K562 (cell line): ENCODE measurements around the gene MRPL55. TPM values are rescaled to one million over a fixed set of nuclear protein-coding genes. Genes with fewer than 3 reads are reported as not detected.

Experiments
- CHD7 ChIP-seq: fragments of 200-600 bp; sonication (generic); IDR thresholded peaks from one replicate; pipeline ENCODE4 v1.6.1; 2012; ENCODE audit warnings: mild to moderate bottlenecking, low read depth, low read length, inconsistent platforms
- HOMEZ ChIP-seq: fragments of 250-450 bp; sonication (Bioruptor Pico); IDR thresholded peaks from 2 replicates; pipeline ENCODE4 v1.4.0; 2020; ENCODE audit warnings: mild to moderate bottlenecking, moderate library complexity
- POLR3G ChIP-seq: IDR thresholded peaks from 2 replicates; pipeline ENCODE4 v1.6.1; 2011; ENCODE audit not compliant: insufficient read length, insufficient replicate concordance; ENCODE audit errors: extremely low read depth
- SMARCE1 ChIP-seq: fragments of 450-650 bp; IDR thresholded peaks from 2 replicates; pipeline ENCODE4 v1.7.1; 2016; ENCODE audit warnings: mild to moderate bottlenecking
- TSC22D4 ChIP-seq: fragments of 450-650 bp; IDR thresholded peaks from 2 replicates; pipeline ENCODE4 v1.6.1; 2016; ENCODE audit warnings: missing genetic modification characterization, missing biosample characterization, control low read depth
- ZFX ChIP-seq: sonication (generic); formaldehyde crosslinking; IDR thresholded peaks from 2 replicates; pipeline ENCODE4 v1.8.0; 2022; ENCODE audit warnings: mild to moderate bottlenecking, missing genetic modification reagents, moderate library complexity
- ZNF23 ChIP-seq: fragments of 250-450 bp; sonication (Bioruptor Pico); IDR thresholded peaks from 2 replicates; pipeline ENCODE4 v1.4.0; 2020; ENCODE audit warnings: mild to moderate bottlenecking
- ZNF239 ChIP-seq: fragments of 250-450 bp; sonication (Bioruptor Pico); IDR thresholded peaks from 2 replicates; pipeline ENCODE4 v1.4.0; 2020; ENCODE audit warnings: mild to moderate bottlenecking
- ZNF354B ChIP-seq: fragments of 250-450 bp; sonication (Bioruptor Pico); IDR thresholded peaks from 2 replicates; pipeline ENCODE4 v1.4.0; 2020
- ZNF551 ChIP-seq: fragments of 250-450 bp; sonication (Bioruptor Pico); IDR thresholded peaks from 2 replicates; pipeline ENCODE4 v1.5.0; 2021; ENCODE audit warnings: mild to moderate bottlenecking, moderate library complexity
- polyA plus RNA-seq, 8 experiments: library from polyadenylated mRNA; depleted of rRNA in 4 of 8; stranded (reverse) in 5 of 8; unstranded in 3 of 8; fragments of >200 nt; fragmentation: Nextera tagmentation in 2 of 8; fragmentation: Illumina TruSeq in 1 of 8; extraction: Ambion mirVana in 2 of 8; extraction: Trizol in 1 of 8; gene quantifications; 2 replicates each; pipeline versions ENCODE4 v1.2.1 to v1.2.3, GENCODE V29; 2011 to 2014; ENCODE audit warnings: inconsistent platforms in 1 of 8, missing spikeins in 1 of 8
- total RNA-seq, 7 experiments: library from RNA; depleted of rRNA in 6 of 7; stranded (reverse); fragments of >200 nt in 6 of 7; fragmentation: Illumina TruSeq in 2 of 7; extraction: Trizol in 2 of 7; gene quantifications; 2 replicates each; pipeline versions ENCODE4 v1.2.1 to v1.2.3, GENCODE V29; 2011 to 2021; ENCODE audit warnings: low replicate concordance in 1 of 7
- TF ChIP-seq, protein P1 (sequence below), 2 experiments: fragments of 450-650 bp; IDR thresholded peaks; 2 replicates each; pipeline ENCODE4 v1.6.1; 2018; ENCODE audit warnings: mild to moderate bottlenecking in 2 of 2, low read depth in 1 of 2; ENCODE audit not compliant: partially characterized antibody in 2 of 2

The MRPL55 gene
- total and polyA plus RNA-seq, 9 of the 15 experiments (the other 6 are each of a cell fraction or from before 2014, with no cell fraction given): 34.9 to 228 (median 81.0) TPM

- TF ChIP-seq CHD7: no peak
- TF ChIP-seq HOMEZ (CRISPR knock-in tag): no peak
- TF ChIP-seq, protein P1, sequence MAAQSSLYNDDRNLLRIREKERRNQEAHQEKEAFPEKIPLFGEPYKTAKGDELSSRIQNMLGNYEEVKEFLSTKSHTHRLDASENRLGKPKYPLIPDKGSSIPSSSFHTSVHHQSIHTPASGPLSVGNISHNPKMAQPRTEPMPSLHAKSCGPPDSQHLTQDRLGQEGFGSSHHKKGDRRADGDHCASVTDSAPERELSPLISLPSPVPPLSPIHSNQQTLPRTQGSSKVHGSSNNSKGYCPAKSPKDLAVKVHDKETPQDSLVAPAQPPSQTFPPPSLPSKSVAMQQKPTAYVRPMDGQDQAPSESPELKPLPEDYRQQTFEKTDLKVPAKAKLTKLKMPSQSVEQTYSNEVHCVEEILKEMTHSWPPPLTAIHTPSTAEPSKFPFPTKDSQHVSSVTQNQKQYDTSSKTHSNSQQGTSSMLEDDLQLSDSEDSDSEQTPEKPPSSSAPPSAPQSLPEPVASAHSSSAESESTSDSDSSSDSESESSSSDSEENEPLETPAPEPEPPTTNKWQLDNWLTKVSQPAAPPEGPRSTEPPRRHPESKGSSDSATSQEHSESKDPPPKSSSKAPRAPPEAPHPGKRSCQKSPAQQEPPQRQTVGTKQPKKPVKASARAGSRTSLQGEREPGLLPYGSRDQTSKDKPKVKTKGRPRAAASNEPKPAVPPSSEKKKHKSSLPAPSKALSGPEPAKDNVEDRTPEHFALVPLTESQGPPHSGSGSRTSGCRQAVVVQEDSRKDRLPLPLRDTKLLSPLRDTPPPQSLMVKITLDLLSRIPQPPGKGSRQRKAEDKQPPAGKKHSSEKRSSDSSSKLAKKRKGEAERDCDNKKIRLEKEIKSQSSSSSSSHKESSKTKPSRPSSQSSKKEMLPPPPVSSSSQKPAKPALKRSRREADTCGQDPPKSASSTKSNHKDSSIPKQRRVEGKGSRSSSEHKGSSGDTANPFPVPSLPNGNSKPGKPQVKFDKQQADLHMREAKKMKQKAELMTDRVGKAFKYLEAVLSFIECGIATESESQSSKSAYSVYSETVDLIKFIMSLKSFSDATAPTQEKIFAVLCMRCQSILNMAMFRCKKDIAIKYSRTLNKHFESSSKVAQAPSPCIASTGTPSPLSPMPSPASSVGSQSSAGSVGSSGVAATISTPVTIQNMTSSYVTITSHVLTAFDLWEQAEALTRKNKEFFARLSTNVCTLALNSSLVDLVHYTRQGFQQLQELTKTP (IDR thresholded peaks at IDR 0.05; ENCODE audit: low read depth in 1 of 2, partially characterized antibody in 2 of 2): peak in 1 of 2 experiments; percentile 57
- no peak for TF ChIP-seq TSC22D4 (tag)
- no peak for TF ChIP-seq POLR3G
- TF ChIP-seq ZNF354B (CRISPR knock-in tag): 0 out of 2 replicates have a peak, but pooled peaks have one; percentile 38
- TF ChIP-seq ZFX (CRISPR knock-in tag): no peak; the same call in 1 of the 2 replicates
- no peak for TF ChIP-seq ZNF551 (CRISPR knock-in tag)
- peak; percentile 27; the same call in 1 of the 2 replicates for TF ChIP-seq ZNF239
- TF ChIP-seq ZNF23 (CRISPR knock-in tag): peak; percentile 48; the same call in 1 of the 2 replicates
- TF ChIP-seq SMARCE1: 0 out of 2 replicates have a peak, but pooled peaks have one; percentile 17
These were observed 30.4 kb upstream of the MRPL55 start (continued) for GRCh38 chr1:228139406-228139930.
